Tibial artery (tissue), 4 donors: ENCODE measurements around the gene RNF207.
A peak's percentile ranks its signal among the peaks of the same experiment; 100 is the strongest.

Experiments
- DNase-seq, 2 donors: peaks; one replicate each; pipeline ENCODE4 v3.0.0-alpha.2; 2019
- H3K27ac ChIP-seq, 2 donors: fragments of 200-600 bp; sonication (generic) in 1 of 2; 1 replicate in 1 of 2; 2 replicates in 1 of 2; pipeline ENCODE4 v1.5.1; 2018 to 2019; ENCODE audit warnings: mild to moderate bottlenecking in 1 of 2
- H3K27me3 ChIP-seq, 2 donors: fragments of 200-600 bp; sonication (generic) in 1 of 2; one replicate each; pipeline versions ENCODE4 v1.5.1 to v1.6.0; 2016 to 2019
- H3K36me3 ChIP-seq, 3 donors: fragments of 200-600 bp; sonication (generic) in 2 of 3; one replicate each; pipeline ENCODE4 v1.5.1; 2016 to 2019; ENCODE audit warnings: mild to moderate bottlenecking in 2 of 3
- H3K4me1 ChIP-seq, 4 donors: fragments of 200-600 bp; sonication (generic) in 2 of 4; 1 replicate in 3 of 4; 2 replicates in 1 of 4; pipeline ENCODE4 v1.5.1; 2016 to 2019
- H3K4me3 ChIP-seq, 2 donors: fragments of 200-600 bp; sonication (generic) in 1 of 2; 1 replicate in 1 of 2; 2 replicates in 1 of 2; pipeline ENCODE4 v1.5.1; 2018 to 2019; ENCODE audit warnings: mild to moderate bottlenecking in 2 of 2
- H3K9me3 ChIP-seq, 3 donors: fragments of 200-600 bp; sonication (generic) in 1 of 3; one replicate each; pipeline ENCODE4 v1.5.1; 2016 to 2019
- intact Hi-C: fragments of 100-400 bp; cut with DNase I; formaldehyde crosslinking; loops from one replicate; pipeline ENCODE4 v1.15.0; 2023; ENCODE audit warnings: low total_unique reads
- TF ChIP-seq, protein P1 (sequence below), 2 experiments: fragments of 200-600 bp in 1 of 2; fragments of 450-650 bp in 1 of 2; IDR thresholded peaks; one replicate each; pipeline ENCODE4 v1.5.1; 2017 to 2019; ENCODE audit warnings: antibody characterized with exemption in 2 of 2, mild to moderate bottlenecking in 1 of 2, moderate library complexity in 1 of 2

The RNF207 gene

GRCh38 chr1:6185635-6186382 is 20.1 kb upstream of the RNF207 start:
- Histone ChIP-seq H3K27me3 (no peaks in the 10 kb centered on the region), H3K4me1 (peaks cover 0 to 23% (median 5%) of the 10 kb centered on the region in 4 donors), H3K4me3 (no peak overlapping the region), H3K36me3 (peaks cover 22 to 52% (median 35%) of the 10 kb centered on the region in 3 donors), H3K9me3 (no peaks in the 10 kb centered on the region), H3K27ac (no peak overlapping the region)
- no peak for DNase-seq
- intact Hi-C loops = no loop called here
- TF ChIP-seq, protein P1, sequence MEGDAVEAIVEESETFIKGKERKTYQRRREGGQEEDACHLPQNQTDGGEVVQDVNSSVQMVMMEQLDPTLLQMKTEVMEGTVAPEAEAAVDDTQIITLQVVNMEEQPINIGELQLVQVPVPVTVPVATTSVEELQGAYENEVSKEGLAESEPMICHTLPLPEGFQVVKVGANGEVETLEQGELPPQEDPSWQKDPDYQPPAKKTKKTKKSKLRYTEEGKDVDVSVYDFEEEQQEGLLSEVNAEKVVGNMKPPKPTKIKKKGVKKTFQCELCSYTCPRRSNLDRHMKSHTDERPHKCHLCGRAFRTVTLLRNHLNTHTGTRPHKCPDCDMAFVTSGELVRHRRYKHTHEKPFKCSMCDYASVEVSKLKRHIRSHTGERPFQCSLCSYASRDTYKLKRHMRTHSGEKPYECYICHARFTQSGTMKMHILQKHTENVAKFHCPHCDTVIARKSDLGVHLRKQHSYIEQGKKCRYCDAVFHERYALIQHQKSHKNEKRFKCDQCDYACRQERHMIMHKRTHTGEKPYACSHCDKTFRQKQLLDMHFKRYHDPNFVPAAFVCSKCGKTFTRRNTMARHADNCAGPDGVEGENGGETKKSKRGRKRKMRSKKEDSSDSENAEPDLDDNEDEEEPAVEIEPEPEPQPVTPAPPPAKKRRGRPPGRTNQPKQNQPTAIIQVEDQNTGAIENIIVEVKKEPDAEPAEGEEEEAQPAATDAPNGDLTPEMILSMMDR (IDR thresholded peaks at IDR 0.05) = peak in 1 of 2 experiments; percentile 16

GRCh38 chr1:6188466-6188865 is 17.5 kb upstream of the RNF207 start:
- H3K36me3 ChIP-seq = peaks cover 45 to 76% (median 55%) of the 10 kb centered on the region in 3 donors
- TF ChIP-seq, protein P1 (IDR thresholded peaks at IDR 0.05) = no peak

DNA sequence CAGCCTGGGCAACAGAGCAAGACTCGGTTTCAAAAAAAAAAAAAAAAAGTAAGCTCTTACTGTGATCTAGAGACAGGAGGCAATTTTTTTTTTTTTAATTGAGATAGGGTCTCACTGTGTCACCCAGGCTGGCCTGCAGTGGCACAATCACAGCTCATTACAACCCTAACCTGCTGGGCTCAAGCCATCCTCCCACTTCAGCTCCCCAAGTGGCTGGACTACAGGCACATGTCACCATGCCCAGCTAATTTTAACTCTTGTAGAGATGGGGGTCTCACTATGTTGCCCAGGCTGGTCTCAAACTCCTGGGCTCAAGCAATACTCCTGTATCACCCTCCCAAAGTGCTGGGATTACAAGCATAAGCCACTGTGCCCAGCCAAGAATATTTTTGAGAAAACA is 14.0 kb upstream of the RNF207 start:
- H3K27me3 ChIP-seq = no peaks in the 10 kb centered on the region
- H3K36me3 ChIP-seq = peaks cover 69 to 96% (median 86%) of the 10 kb centered on the region in 3 donors
- TF ChIP-seq, protein P1 (IDR thresholded peaks at IDR 0.05) = no peak
- peaks cover 0 to 4% (median 2%) of the 10 kb centered on the region in 4 donors for H3K4me1 ChIP-seq
- no peak overlapping the region for H3K27ac ChIP-seq
- no peak for DNase-seq
- intact Hi-C loops = no loop called here
- H3K9me3 ChIP-seq = no peaks in the 10 kb centered on the region
- no peak overlapping the region for H3K4me3 ChIP-seq

More at GRCh38 chr1:6188466-6188865, 17.5 kb upstream of the RNF207 start:
- Histone ChIP-seq H3K4me1 (peaks cover 0 to 6% (median 0%) of the 10 kb centered on the region in 4 donors), H3K27ac (no peak overlapping the region), H3K9me3 (no peaks in the 10 kb centered on the region), H3K4me3 (no peak overlapping the region), H3K27me3 (no peaks in the 10 kb centered on the region)
- intact Hi-C loops = no loop called here
- DNase-seq = no peak

DNA sequence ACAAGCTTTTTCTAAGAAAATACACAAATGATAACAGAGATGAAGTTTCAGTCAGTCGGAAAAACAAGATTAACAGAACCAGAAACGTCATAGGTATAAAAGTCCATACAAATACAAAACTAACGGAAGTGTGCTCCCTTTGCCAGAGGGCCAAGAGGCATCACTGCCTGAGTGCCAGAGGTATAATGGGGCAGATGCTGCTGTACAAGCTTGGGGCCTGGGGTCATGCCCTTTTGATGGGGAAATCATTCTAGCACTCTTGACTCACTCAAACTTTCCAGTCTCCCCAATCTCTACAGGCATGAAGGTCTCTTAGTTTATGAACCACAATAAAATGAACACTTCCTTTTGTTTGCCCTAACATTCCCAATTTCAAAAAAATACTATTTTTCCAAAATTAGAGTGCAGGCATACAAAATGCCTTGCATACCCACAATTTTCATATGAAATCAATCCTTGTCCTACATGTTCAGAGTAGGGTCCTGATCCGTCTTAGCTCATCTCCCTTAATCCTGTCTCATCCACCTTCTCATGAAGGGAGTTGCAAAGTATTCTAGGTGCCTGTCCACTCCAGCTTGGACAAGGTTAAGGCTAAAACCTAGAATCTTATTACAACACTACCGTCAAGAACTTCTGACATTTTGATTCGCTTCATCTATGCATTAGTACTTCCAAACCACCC is 8.0 kb upstream of the RNF207 start:
- intact Hi-C loops = loop anchor here (2.0 to 5.0 kb wide), 2 partner anchors 39 to 195 kb away; partner anchors contain the start of genes ACOT7 and ICMT
- peaks cover 0 to 29% (median 21%) of the 10 kb centered on the region in 4 donors for H3K4me1 ChIP-seq
- H3K9me3 ChIP-seq = no peaks in the 10 kb centered on the region
- H3K36me3 ChIP-seq = peaks cover 33 to 47% (median 45%) of the 10 kb centered on the region in 3 donors
- peak overlapping the region; percentile 92 to 97 for H3K4me3 ChIP-seq
- no peak for DNase-seq
- no peaks in the 10 kb centered on the region for H3K27me3 ChIP-seq
- TF ChIP-seq, protein P1 (IDR thresholded peaks at IDR 0.05) = no peak
- peak overlapping the region in 1 of 2 donors; percentile 84 for H3K27ac ChIP-seq

DNA sequence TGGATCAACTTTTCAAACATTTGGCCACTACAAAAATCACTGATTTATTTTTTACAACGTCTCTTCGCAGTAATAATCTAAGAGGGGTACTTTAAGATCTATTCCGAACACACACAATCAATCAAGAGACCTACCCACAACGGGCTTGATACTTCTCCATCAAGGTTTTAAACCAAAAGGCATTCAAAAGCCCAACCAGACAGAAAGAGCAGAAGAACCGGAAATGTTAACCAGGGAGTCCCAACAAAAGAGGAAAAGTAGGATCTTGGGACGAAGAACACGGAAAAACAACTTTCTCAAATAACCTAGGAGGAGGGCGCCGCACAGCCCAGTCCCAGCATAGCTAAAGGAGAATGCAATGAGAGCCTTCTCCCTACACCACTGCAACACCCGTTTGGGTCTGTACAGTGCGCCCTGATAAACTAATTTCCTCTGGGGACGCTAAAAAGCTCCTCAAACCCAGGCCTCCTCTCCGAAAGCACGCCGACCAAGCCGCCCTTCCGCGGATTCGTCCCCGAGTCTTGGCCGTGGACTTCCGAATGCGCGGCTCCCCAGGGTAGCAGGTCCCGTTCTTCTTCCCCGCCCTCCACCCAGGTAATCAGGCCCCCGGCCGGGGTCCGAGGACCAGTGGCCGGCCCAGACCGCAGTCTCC is 7.1 kb upstream of the RNF207 start:
- TF ChIP-seq, protein P1 (IDR thresholded peaks at IDR 0.05) = no peak
- Histone ChIP-seq H3K27me3 (no peaks in the 10 kb centered on the region), H3K36me3 (peaks cover 25 to 38% (median 36%) of the 10 kb centered on the region in 3 donors), H3K4me3 (peak overlapping the region; percentile 92 to 97), H3K27ac (peak overlapping the region; percentile 71 to 84), H3K9me3 (no peaks in the 10 kb centered on the region), H3K4me1 (peaks cover 0 to 29% (median 21%) of the 10 kb centered on the region in 4 donors)
- DNase-seq = no peak
- intact Hi-C loops = loop anchor here (2.0 to 5.0 kb wide), 2 partner anchors 39 to 194 kb away; partner anchors contain the start of genes ACOT7 and ICMT
